Vagina (tissue), 2 donors: ENCODE data around the gene TSPAN33.

Experiments
- POLR2AphosphoS5 ChIP-seq, 2 donors: sonication (generic); formaldehyde crosslinking; IDR thresholded peaks; one replicate each; pipeline ENCODE4 v1.9.0; 2017; ENCODE audit warnings: antibody characterized with exemption in 2 of 2, mild to moderate bottlenecking in 2 of 2, low read depth in 1 of 2; ENCODE audit not compliant: insufficient read depth in 1 of 2
- TF ChIP-seq, protein P1 (sequence below), 3 experiments: fragments of 450-650 bp in 2 of 3; fragments of 200-600 bp in 1 of 3; sonication (generic) in 1 of 3; IDR thresholded peaks; one replicate each; pipeline ENCODE4 v1.5.1; 2017 to 2019; ENCODE audit warnings: antibody characterized with exemption in 3 of 3, mild to moderate bottlenecking in 2 of 3, moderate library complexity in 2 of 3

DNA sequence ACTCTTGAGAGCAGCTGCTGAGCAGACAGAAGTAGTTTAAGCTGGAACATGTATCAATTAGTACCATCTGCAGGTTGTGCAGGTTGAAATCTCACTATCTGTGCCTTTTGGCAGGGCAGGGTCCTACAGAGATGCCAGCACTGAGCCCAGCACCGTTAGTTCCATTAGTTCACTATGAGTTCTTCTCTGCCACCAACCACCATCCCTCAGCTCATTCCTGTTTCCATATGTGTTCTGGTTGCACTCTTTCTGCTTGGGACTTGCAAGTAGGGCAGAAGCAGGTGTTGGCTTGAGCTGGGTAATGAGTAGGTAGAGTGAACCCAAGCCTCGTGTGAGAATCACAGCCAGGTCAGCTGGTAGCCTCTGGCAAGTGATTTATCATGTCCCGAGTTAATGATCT lies 46.8 kb downstream of the TSPAN33 start:
- TF ChIP-seq, protein P1, sequence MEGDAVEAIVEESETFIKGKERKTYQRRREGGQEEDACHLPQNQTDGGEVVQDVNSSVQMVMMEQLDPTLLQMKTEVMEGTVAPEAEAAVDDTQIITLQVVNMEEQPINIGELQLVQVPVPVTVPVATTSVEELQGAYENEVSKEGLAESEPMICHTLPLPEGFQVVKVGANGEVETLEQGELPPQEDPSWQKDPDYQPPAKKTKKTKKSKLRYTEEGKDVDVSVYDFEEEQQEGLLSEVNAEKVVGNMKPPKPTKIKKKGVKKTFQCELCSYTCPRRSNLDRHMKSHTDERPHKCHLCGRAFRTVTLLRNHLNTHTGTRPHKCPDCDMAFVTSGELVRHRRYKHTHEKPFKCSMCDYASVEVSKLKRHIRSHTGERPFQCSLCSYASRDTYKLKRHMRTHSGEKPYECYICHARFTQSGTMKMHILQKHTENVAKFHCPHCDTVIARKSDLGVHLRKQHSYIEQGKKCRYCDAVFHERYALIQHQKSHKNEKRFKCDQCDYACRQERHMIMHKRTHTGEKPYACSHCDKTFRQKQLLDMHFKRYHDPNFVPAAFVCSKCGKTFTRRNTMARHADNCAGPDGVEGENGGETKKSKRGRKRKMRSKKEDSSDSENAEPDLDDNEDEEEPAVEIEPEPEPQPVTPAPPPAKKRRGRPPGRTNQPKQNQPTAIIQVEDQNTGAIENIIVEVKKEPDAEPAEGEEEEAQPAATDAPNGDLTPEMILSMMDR (IDR thresholded peaks at IDR 0.05) = no peak
- TF ChIP-seq POLR2AphosphoS5 (IDR thresholded peaks at IDR 0.05; ENCODE audit: insufficient read depth in 1 of 2, low read depth in 1 of 2) = no peak
